H1 (cell line): ENCODE results near the gene OSTC. TPM values are rescaled to one million over a fixed set of nuclear protein-coding genes. Genes with fewer than 3 reads are reported as not detected.
A peak's percentile ranks its signal among the peaks of the same experiment; 100 is the strongest.

Experiments
- CTCF ChIA-PET: fragments of 300-600 bp; sonication (Branson Sonifier 250); formaldehyde crosslinking; loops from one replicate; lab custom pipeline; 2021; ENCODE audit not compliant: partially characterized antibody; lab: Charles Lee
- POLR2A ChIA-PET: fragments of 300-600 bp; sonication (Branson Sonifier 250); formaldehyde crosslinking; loops from one replicate; lab custom pipeline; 2021; ENCODE audit warnings: inconsistent platforms; ENCODE audit not compliant: partially characterized antibody; lab: Charles Lee
- DNase-seq, 2 experiments: peaks; one replicate each; pipeline versions ENCODE4 v3.0.0 to v3.0.0-alpha.2; 2010 to 2022; ENCODE audit warnings: low spot score in 2 of 2, low read depth in 1 of 2, mixed read lengths in 1 of 2
- FAIRE-seq: peaks from 2 replicates; lab custom pipeline; 2011; peaks lifted over from hg19 to GRCh38; lab: Jason Lieb, UNC
- H2AFZ ChIP-seq: 2 replicates; pipeline ENCODE4 v1.8.1; 2012; ENCODE audit warnings: low read length, inconsistent platforms
- H2AK5ac ChIP-seq: 2 replicates; pipeline ENCODE4 v1.6.1; 2013; ENCODE audit warnings: low read depth, low read length
- H2BK120ac ChIP-seq: replicated peaks from 2 replicates; pipeline ENCODE3; 2013; ENCODE audit warnings: low read depth, low read length, inconsistent platforms
- H2BK12ac ChIP-seq: 2 replicates; pipeline ENCODE4 v1.6.1; 2013; ENCODE audit warnings: low read depth, low read length
- H2BK15ac ChIP-seq: 2 replicates; pipeline ENCODE4 v1.6.1; 2013; ENCODE audit warnings: low read length
- H2BK20ac ChIP-seq: 2 replicates; pipeline ENCODE4 v1.6.1; 2013; ENCODE audit warnings: low read length
- H2BK5ac ChIP-seq: 2 replicates; pipeline ENCODE4 v1.6.1; 2013; ENCODE audit warnings: low read depth, low read length
- H3K14ac ChIP-seq: 2 replicates; pipeline ENCODE4 v1.6.1; 2013; ENCODE audit warnings: inconsistent platforms; ENCODE audit not compliant: insufficient read length
- H3K18ac ChIP-seq: 2 replicates; pipeline ENCODE4 v1.6.1; 2013; ENCODE audit warnings: low read length; ENCODE audit errors: extremely low read depth
- H3K23ac ChIP-seq: 2 replicates; pipeline ENCODE4 v1.6.1; 2013; ENCODE audit warnings: inconsistent platforms; ENCODE audit not compliant: insufficient read length
- H3K23me2 ChIP-seq: 2 replicates; pipeline ENCODE4 v1.6.1; 2013; ENCODE audit warnings: low read depth, low read length
- H3K27ac ChIP-seq: 2 replicates; pipeline ENCODE4 v1.6.1; 2011; ENCODE audit warnings: low read depth, low read length, inconsistent platforms
- H3K27me3 ChIP-seq, 4 experiments: replicated peaks in 1 of 4; 1 replicate in 1 of 4; 2 replicates in 3 of 4; pipeline versions ENCODE4 v1.6.1 to v1.8.1; 2011 to 2013; ENCODE audit warnings: low read length in 3 of 4, mild to moderate bottlenecking in 3 of 4, inconsistent platforms in 2 of 4, mixed read lengths in 2 of 4, moderate library complexity in 1 of 4; ENCODE audit not compliant: control insufficient read depth in 3 of 4, insufficient read depth in 3 of 4; ENCODE audit errors: extremely low read depth in 1 of 4
- H3K36me3 ChIP-seq, 4 experiments: 2 replicates each; pipeline versions ENCODE4 v1.6.1 to v1.8.1; 2011 to 2013; ENCODE audit warnings: mild to moderate bottlenecking in 4 of 4, low read length in 3 of 4, moderate library complexity in 2 of 4, control low read depth in 1 of 4, inconsistent platforms in 1 of 4; ENCODE audit not compliant: insufficient read depth in 4 of 4, control insufficient read depth in 2 of 4
- H3K4ac ChIP-seq: replicated peaks from 2 replicates; pipeline ENCODE3; 2013; ENCODE audit warnings: low read length, low read depth, mixed read lengths, inconsistent platforms; ENCODE audit not compliant: insufficient read length
- H3K4me1 ChIP-seq, 4 experiments: replicated peaks in 1 of 4; 1 replicate in 1 of 4; 2 replicates in 3 of 4; pipeline versions ENCODE4 v1.6.1 to v1.8.1; 2011 to 2013; ENCODE audit warnings: low read length in 3 of 4, inconsistent platforms in 2 of 4, mixed read lengths in 1 of 4; ENCODE audit not compliant: insufficient read depth in 4 of 4, control insufficient read depth in 3 of 4
- H3K4me2 ChIP-seq, 2 experiments: 2 replicates each; pipeline versions ENCODE4 v1.6.1 to v1.8.1; 2011 to 2013; ENCODE audit warnings: low read depth in 2 of 2, low read length in 2 of 2, control low read depth in 1 of 2, inconsistent platforms in 1 of 2, mild to moderate bottlenecking in 1 of 2; ENCODE audit not compliant: insufficient read depth in 1 of 2
- H3K4me3 ChIP-seq, 4 experiments: fragments of 200-600, 300-600 bp in 1 of 4; sonication (generic), shearing (Covaris generic), sonication (Bioruptor Twin) in 1 of 4; 2 replicates each; pipeline versions ENCODE4 v1.5.1 to v1.8.1; 2011 to 2016; ENCODE audit warnings: low read length in 4 of 4, low read depth in 3 of 4, control low read depth in 2 of 4, inconsistent platforms in 2 of 4, mild to moderate bottlenecking in 2 of 4, mixed read lengths in 1 of 4, moderate library complexity in 1 of 4; ENCODE audit not compliant: insufficient read depth in 2 of 4; ENCODE audit errors: extremely low read depth in 1 of 4
- H3K56ac ChIP-seq: replicated peaks from 2 replicates; pipeline ENCODE3; 2013; ENCODE audit warnings: low read depth, mild to moderate bottlenecking, mixed read lengths, low read length, inconsistent platforms; ENCODE audit not compliant: insufficient read length
- H3K79me1 ChIP-seq: 2 replicates; pipeline ENCODE4 v1.6.1; 2013; ENCODE audit warnings: low read depth, low read length, control low read depth
- H3K79me2 ChIP-seq, 2 experiments: 2 replicates each; pipeline versions ENCODE4 v1.6.1 to v1.8.1; 2012 to 2013; ENCODE audit warnings: low read length in 2 of 2, mild to moderate bottlenecking in 2 of 2, inconsistent platforms in 1 of 2; ENCODE audit not compliant: insufficient read depth in 2 of 2, control insufficient read depth in 1 of 2
- H3K9ac ChIP-seq, 4 experiments: replicated peaks in 1 of 4; 1 replicate in 1 of 4; 2 replicates in 3 of 4; pipeline versions ENCODE4 v1.6.1 to v1.8.1; 2011 to 2013; ENCODE audit warnings: low read depth in 3 of 4, low read length in 3 of 4, control low read depth in 2 of 4, mild to moderate bottlenecking in 2 of 4, moderate library complexity in 2 of 4, inconsistent platforms in 1 of 4; ENCODE audit errors: extremely low read depth in 1 of 4
- H3K9me3 ChIP-seq, 2 experiments: 2 replicates each; pipeline versions ENCODE4 v1.6.1 to v1.8.1; 2012 to 2013; ENCODE audit warnings: mild to moderate bottlenecking in 2 of 2, moderate library complexity in 2 of 2, control low read depth in 1 of 2, inconsistent platforms in 1 of 2, low read depth in 1 of 2, low read length in 1 of 2, mixed read lengths in 1 of 2; ENCODE audit not compliant: insufficient read depth in 2 of 2
- H4K20me1 ChIP-seq, 2 experiments: replicated peaks in 1 of 2; 2 replicates each; pipeline versions ENCODE3 to v1.8.1; 2011 to 2013; ENCODE audit warnings: inconsistent platforms in 2 of 2, low read length in 2 of 2, mild to moderate bottlenecking in 1 of 2; ENCODE audit not compliant: insufficient read depth in 2 of 2, control insufficient read depth in 1 of 2
- H4K5ac ChIP-seq: 2 replicates; pipeline ENCODE4 v1.6.1; 2013; ENCODE audit warnings: low read length, low read depth, mixed read lengths, inconsistent platforms; ENCODE audit not compliant: insufficient read length
- H4K8ac ChIP-seq: 2 replicates; pipeline ENCODE4 v1.8.0; 2013; ENCODE audit warnings: mild to moderate bottlenecking, moderate library complexity, low read length, inconsistent platforms; ENCODE audit not compliant: insufficient read depth; ENCODE audit errors: extremely low read depth
- H4K91ac ChIP-seq: replicated peaks from 2 replicates; pipeline ENCODE3; 2013; ENCODE audit warnings: low read length, mixed read lengths, inconsistent platforms; ENCODE audit not compliant: insufficient read length
- JUND ChIP-seq: IDR thresholded peaks from 2 replicates; pipeline ENCODE4 v1.6.1; 2011; ENCODE audit warnings: mild to moderate bottlenecking, improper control_type of control experiment, low read length
- TBP ChIP-seq: IDR thresholded peaks from 2 replicates; pipeline ENCODE4 v1.6.1; 2011; ENCODE audit warnings: low read depth, low read length, improper control_type of control experiment
- WGBS, 2 experiments: shearing (Covaris generic) in 1 of 2; methylation state at CpG; one replicate each; pipeline versions ENCODE4 v1.1.6 to v1.1.7; 2013 to 2015; ENCODE audit warnings: low lambda C conversion rate in 2 of 2, mixed read lengths in 2 of 2, inconsistent platforms in 1 of 2, low coverage in 1 of 2, missing lambda C conversion rate in 1 of 2; ENCODE audit not compliant: insufficient replicate concordance in 2 of 2, insufficient coverage in 1 of 2, insufficient read length in 1 of 2; ENCODE audit errors: extremely low coverage in 1 of 2, missing lambda C conversion rate in 1 of 2; 5-methylcytosine and 5-hydroxymethylcytosine counted together
- polyA plus RNA-seq, 7 experiments: library from polyadenylated mRNA; depleted of rRNA in 3 of 7; stranded (reverse) in 5 of 7; unstranded in 2 of 7; fragments of >200 nt in 5 of 7; fragments of 200-250 nt in 2 of 7; gene quantifications; 1 replicate in 5 of 7; 2 replicates in 1 of 7; 4 replicates in 1 of 7; pipeline versions ENCODE4 v1.2.1 to v1.2.3, GENCODE V29; 2011 to 2013; ENCODE audit warnings: missing spikeins in 2 of 7, mixed read lengths in 2 of 7
- total RNA-seq: library from RNA; stranded (reverse); fragmentation: NEBNext Ultra II Directional; extraction: Animal tissue kit (Norgen Biotek cat#: 25700); gene quantifications from 2 replicates; pipeline ENCODE4 v1.2.1, GENCODE V29; 2021

Gene OSTC
- total and polyA plus RNA-seq, 2 of the 8 experiments (the other 6 are each of a cell fraction or from before 2014, with no cell fraction given): 165 to 176 TPM

- 0 out of 2 replicates have a peak, but pooled peaks have one; percentile 2 for TF ChIP-seq TBP
- TF ChIP-seq JUND: no peak
- Histone ChIP-seq H3K4me3 (peak overlapping the region; percentile 26 to 92 (median 62)), H3K14ac (no peak overlapping the region), H3K9me3 (no peaks in the 10 kb centered on the region), H2AK5ac (no peak overlapping the region), H3K4ac (no peak overlapping the region), H2BK120ac (no peak overlapping the region), H2BK12ac (no peak overlapping the region), H3K36me3 (no peaks in the 10 kb centered on the region), H2AFZ (peak overlapping the region; percentile 98), H4K5ac (no peak overlapping the region), H2BK20ac (no peak overlapping the region), H2BK5ac (no peak overlapping the region), H2BK15ac (no peak overlapping the region), H3K9ac (peak overlapping the region in 1 of 4 experiments; percentile 68; a peak in 1 of 7 replicates), H4K91ac (no peak overlapping the region), H3K23me2 (no peaks in the 10 kb centered on the region), H3K27ac (no peak overlapping the region), H3K79me1 (peaks cover 2% of the 10 kb centered on the region; the same call in 1 of the 2 replicates), H3K23ac (no peak overlapping the region), H4K8ac (no peak overlapping the region), H3K56ac (no peak overlapping the region), H3K79me2 (peaks cover 6 to 44% of the 10 kb centered on the region in 2 experiments), H4K20me1 (peaks cover 0 to 2% of the 10 kb centered on the region in 2 experiments), H3K27me3 (no peaks in the 10 kb centered on the region), H3K18ac (no peak overlapping the region), H3K4me2 (peak overlapping the region; percentile 60 to 63), H3K4me1 (no peaks in the 10 kb centered on the region)
- CTCF ChIA-PET: interaction anchor here (0.7 to 1.3 kb wide), 5 partner anchors 12 to 813 kb away, joined by 3 to 4 read pairs (median 3); no protein-coding TSS in a partner anchor
- POLR2A ChIA-PET: interaction anchor here (0.6 to 3.7 kb wide), 15 partner anchors 9 to 359 kb away, joined by 3 to 25 read pairs (median 4); partner anchors contain the start of genes ETNPPL and RPL34
- no peak for FAIRE-seq
- 10% methylated on average over 6 of the region's 6 CpGs; no CpG with 5 or more reads in 1 of the 2 experiments for WGBS, 2 experiments
- no peak for DNase-seq
Observed at GRCh38 chr4:108649863-108650211, 562 bp upstream of the OSTC start.
